A549 (cell line): Measurements from ENCODE around the gene ESYT2.

Experiments
- CHD2 ChIP-seq: fragments of 150-350 bp; IDR thresholded peaks from 2 replicates; pipeline ENCODE4 v1.6.1; 2014; ENCODE audit warnings: low read length; ENCODE audit not compliant: partially characterized antibody
- MAFK ChIP-seq: fragments of 450-650 bp; IDR thresholded peaks from 2 replicates; pipeline ENCODE4 v1.6.1; 2014; ENCODE audit not compliant: partially characterized antibody
- POLR2A ChIP-seq: IDR thresholded peaks from 2 replicates; pipeline ENCODE4 v1.6.1; 2012; ENCODE audit warnings: mild to moderate bottlenecking, low read length
- RAD21 ChIP-seq, 2 experiments: fragments of >200 bp in 1 of 2; sonication (Bioruptor Twin) in 1 of 2; formaldehyde crosslinking in 1 of 2; IDR thresholded peaks in 1 of 2; conservative IDR thresholded peaks in 1 of 2; 2 replicates in 1 of 2; 3 replicates in 1 of 2; pipeline ENCODE4 v1.6.1; 2012 to 2018; ENCODE audit warnings: inconsistent platforms in 1 of 2
- SMC3 ChIP-seq: fragments of >200 bp; sonication (Bioruptor Twin); formaldehyde crosslinking; IDR thresholded peaks from 3 replicates; pipeline ENCODE4 v1.6.1; 2018; ENCODE audit warnings: inconsistent platforms
- TF ChIP-seq, protein P1 (sequence below): fragments of >200 bp; sonication (Bioruptor Twin); formaldehyde crosslinking; IDR thresholded peaks from 3 replicates; pipeline ENCODE4 v1.5.1; 2016
- TF ChIP-seq, protein P2 (sequence below): fragments of 150-350 bp; IDR thresholded peaks from 2 replicates; pipeline ENCODE4 v1.6.1; 2014; ENCODE audit warnings: low read depth, mild to moderate bottlenecking, low read length

DNA sequence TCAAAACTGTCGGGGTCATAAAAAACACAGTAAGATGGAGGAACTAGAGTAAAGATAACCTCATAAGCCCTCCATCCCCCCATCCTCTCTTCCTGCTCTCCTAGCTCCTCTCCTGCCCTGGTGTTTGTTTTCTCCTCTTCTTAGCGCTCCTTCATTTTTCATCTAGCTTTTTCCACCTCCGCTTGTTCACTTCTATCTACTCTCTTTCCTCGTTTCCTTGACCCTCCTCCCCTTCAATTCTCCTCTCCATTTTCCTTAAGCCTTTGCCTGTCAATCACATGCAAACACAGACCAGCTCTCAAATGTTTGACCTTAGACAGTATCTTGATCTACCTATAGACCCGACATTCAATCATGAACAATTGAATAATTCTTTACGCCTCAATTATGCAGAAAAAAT is 134.7 kb downstream of the ESYT2 start:
- TF ChIP-seq, protein P1, sequence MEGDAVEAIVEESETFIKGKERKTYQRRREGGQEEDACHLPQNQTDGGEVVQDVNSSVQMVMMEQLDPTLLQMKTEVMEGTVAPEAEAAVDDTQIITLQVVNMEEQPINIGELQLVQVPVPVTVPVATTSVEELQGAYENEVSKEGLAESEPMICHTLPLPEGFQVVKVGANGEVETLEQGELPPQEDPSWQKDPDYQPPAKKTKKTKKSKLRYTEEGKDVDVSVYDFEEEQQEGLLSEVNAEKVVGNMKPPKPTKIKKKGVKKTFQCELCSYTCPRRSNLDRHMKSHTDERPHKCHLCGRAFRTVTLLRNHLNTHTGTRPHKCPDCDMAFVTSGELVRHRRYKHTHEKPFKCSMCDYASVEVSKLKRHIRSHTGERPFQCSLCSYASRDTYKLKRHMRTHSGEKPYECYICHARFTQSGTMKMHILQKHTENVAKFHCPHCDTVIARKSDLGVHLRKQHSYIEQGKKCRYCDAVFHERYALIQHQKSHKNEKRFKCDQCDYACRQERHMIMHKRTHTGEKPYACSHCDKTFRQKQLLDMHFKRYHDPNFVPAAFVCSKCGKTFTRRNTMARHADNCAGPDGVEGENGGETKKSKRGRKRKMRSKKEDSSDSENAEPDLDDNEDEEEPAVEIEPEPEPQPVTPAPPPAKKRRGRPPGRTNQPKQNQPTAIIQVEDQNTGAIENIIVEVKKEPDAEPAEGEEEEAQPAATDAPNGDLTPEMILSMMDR = no peak
- TF ChIP-seq MAFK (no peak), CHD2 (no peak), SMC3 (no peak), RAD21 (conservative IDR thresholded peaks at IDR 0.05 in 1 of 2, IDR thresholded peaks at IDR 0.05 in 1 of 2) (no peak), POLR2A (no peak)
- TF ChIP-seq, protein P2, sequence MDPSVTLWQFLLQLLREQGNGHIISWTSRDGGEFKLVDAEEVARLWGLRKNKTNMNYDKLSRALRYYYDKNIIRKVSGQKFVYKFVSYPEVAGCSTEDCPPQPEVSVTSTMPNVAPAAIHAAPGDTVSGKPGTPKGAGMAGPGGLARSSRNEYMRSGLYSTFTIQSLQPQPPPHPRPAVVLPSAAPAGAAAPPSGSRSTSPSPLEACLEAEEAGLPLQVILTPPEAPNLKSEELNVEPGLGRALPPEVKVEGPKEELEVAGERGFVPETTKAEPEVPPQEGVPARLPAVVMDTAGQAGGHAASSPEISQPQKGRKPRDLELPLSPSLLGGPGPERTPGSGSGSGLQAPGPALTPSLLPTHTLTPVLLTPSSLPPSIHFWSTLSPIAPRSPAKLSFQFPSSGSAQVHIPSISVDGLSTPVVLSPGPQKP = no peak
